Astrocyte (in vitro differentiated cells and primary cell): ENCODE data around the gene CBLL1. TPM values are rescaled to one million over a fixed set of nuclear protein-coding genes. Genes with fewer than 3 reads are reported as not detected.

Experiments
- DNase-seq: peaks from one replicate; pipeline ENCODE4 v3.0.0-alpha.2; 2010; ENCODE audit warnings: low read depth
- FAIRE-seq: peaks from 2 replicates; lab custom pipeline; 2011; peaks lifted over from hg19 to GRCh38; lab: Jason Lieb, UNC
- H2AFZ ChIP-seq: 2 replicates; pipeline ENCODE4 v1.6.0; 2012; ENCODE audit warnings: low read depth, low read length, inconsistent platforms
- H3K27ac ChIP-seq: 2 replicates; pipeline ENCODE4 v1.5.1; 2011; ENCODE audit warnings: low read depth, low read length, inconsistent platforms
- H3K27me3 ChIP-seq: 2 replicates; pipeline ENCODE4 v1.6.0; 2011; ENCODE audit warnings: low read length, inconsistent platforms; ENCODE audit not compliant: insufficient read depth
- H3K36me3 ChIP-seq: 2 replicates; pipeline ENCODE4 v1.5.1; 2011; ENCODE audit warnings: low read length, inconsistent platforms; ENCODE audit not compliant: insufficient read depth
- H3K4me1 ChIP-seq: 2 replicates; pipeline ENCODE4 v1.5.1; 2011; ENCODE audit warnings: low read length, inconsistent platforms; ENCODE audit not compliant: insufficient read depth
- H3K4me2 ChIP-seq: 2 replicates; pipeline ENCODE4 v1.6.0; 2012; ENCODE audit warnings: low read length, inconsistent platforms
- H3K4me3 ChIP-seq: 2 replicates; pipeline ENCODE4 v1.5.1; 2011; ENCODE audit warnings: low read depth, mild to moderate bottlenecking, low read length, inconsistent platforms; ENCODE audit not compliant: insufficient read depth
- H3K79me2 ChIP-seq: 2 replicates; pipeline ENCODE4 v1.6.0; 2012; ENCODE audit warnings: mild to moderate bottlenecking, low read length, inconsistent platforms; ENCODE audit not compliant: insufficient read depth
- H3K9ac ChIP-seq: 2 replicates; pipeline ENCODE4 v1.6.0; 2012; ENCODE audit warnings: mild to moderate bottlenecking, low read length, inconsistent platforms
- H3K9me3 ChIP-seq: 2 replicates; pipeline ENCODE4 v1.5.1; 2012; ENCODE audit warnings: low read depth, mild to moderate bottlenecking, low read length, inconsistent platforms; ENCODE audit not compliant: insufficient read depth
- H4K20me1 ChIP-seq: 2 replicates; pipeline ENCODE4 v1.6.0; 2012; ENCODE audit warnings: low read length, inconsistent platforms; ENCODE audit not compliant: insufficient read depth
- H3K27ac Mint-ChIP-seq: one replicate; pipeline ENCODE4 v1.8.0; 2021; ENCODE audit warnings: mild to moderate bottlenecking, mixed read lengths; ENCODE audit not compliant: unreplicated experiment
- H3K27me3 Mint-ChIP-seq: one replicate; pipeline ENCODE4 v1.8.0; 2021; ENCODE audit warnings: low read depth, mixed read lengths; ENCODE audit not compliant: unreplicated experiment
- H3K36me3 Mint-ChIP-seq: one replicate; pipeline ENCODE4 v1.8.0; 2021; ENCODE audit warnings: low read depth, mixed read lengths; ENCODE audit not compliant: unreplicated experiment
- H3K4me1 Mint-ChIP-seq: one replicate; pipeline ENCODE4 v1.8.0; 2021; ENCODE audit warnings: low read depth, mixed read lengths; ENCODE audit not compliant: unreplicated experiment
- H3K4me3 Mint-ChIP-seq: one replicate; pipeline ENCODE4 v1.8.0; 2021; ENCODE audit warnings: mild to moderate bottlenecking, moderate library complexity, mixed read lengths; ENCODE audit not compliant: unreplicated experiment
- H3K9me3 Mint-ChIP-seq: one replicate; pipeline ENCODE4 v1.8.0; 2021; ENCODE audit warnings: mild to moderate bottlenecking, mixed read lengths; ENCODE audit not compliant: unreplicated experiment
- EZH2 ChIP-seq: IDR thresholded peaks from 2 replicates; pipeline ENCODE4 v1.6.1; 2012; ENCODE audit warnings: mild to moderate bottlenecking, low read length, inconsistent platforms; ENCODE audit not compliant: insufficient read depth
- total RNA-seq: library from RNA; stranded (reverse); gene quantifications from 2 replicates; pipeline ENCODE4 v1.2.1, GENCODE V29; 2021
- TF ChIP-seq, protein P1 (sequence below): IDR thresholded peaks from 2 replicates; pipeline ENCODE4 v1.5.1; 2011; ENCODE audit warnings: low read depth, mild to moderate bottlenecking, inconsistent platforms, low read length, moderate library complexity; ENCODE audit not compliant: insufficient read depth

The CBLL1 gene
- total RNA-seq, 1 donor from 2014 or later: 27.3 TPM

DNA sequence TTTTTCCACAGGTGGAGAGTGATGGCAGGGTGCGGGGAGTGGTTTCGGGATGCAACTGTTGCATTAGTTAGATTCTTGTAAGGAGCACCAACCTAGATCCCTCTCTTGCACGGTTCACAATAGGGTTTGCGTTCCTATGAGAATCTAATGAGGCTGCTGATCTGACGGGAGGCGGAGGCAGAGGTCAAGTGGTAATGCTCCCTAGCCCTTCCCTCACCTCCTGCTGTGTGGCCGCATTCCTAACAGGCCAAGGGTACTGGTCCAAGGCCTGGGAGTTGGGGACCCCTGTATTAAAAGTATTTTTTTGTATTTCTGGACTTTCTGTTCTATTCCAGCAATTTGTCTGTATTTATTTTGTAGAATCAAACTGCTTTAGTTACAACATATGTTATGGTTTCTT, 7.2 kb downstream of the CBLL1 start:
- H3K36me3 ChIP-seq: peaks cover 42% of the 10 kb centered on the region
- H3K27me3 ChIP-seq: no peaks in the 10 kb centered on the region
- peaks cover 11% of the 10 kb centered on the region for H3K4me1 Mint-ChIP-seq
- TF ChIP-seq EZH2: no peak
- TF ChIP-seq, protein P1, sequence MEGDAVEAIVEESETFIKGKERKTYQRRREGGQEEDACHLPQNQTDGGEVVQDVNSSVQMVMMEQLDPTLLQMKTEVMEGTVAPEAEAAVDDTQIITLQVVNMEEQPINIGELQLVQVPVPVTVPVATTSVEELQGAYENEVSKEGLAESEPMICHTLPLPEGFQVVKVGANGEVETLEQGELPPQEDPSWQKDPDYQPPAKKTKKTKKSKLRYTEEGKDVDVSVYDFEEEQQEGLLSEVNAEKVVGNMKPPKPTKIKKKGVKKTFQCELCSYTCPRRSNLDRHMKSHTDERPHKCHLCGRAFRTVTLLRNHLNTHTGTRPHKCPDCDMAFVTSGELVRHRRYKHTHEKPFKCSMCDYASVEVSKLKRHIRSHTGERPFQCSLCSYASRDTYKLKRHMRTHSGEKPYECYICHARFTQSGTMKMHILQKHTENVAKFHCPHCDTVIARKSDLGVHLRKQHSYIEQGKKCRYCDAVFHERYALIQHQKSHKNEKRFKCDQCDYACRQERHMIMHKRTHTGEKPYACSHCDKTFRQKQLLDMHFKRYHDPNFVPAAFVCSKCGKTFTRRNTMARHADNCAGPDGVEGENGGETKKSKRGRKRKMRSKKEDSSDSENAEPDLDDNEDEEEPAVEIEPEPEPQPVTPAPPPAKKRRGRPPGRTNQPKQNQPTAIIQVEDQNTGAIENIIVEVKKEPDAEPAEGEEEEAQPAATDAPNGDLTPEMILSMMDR: no peak
- no peak overlapping the region for H3K27ac Mint-ChIP-seq
- no peaks in the 10 kb centered on the region for H3K9me3 Mint-ChIP-seq
- peaks cover under 1% of the 10 kb centered on the region for H3K4me1 ChIP-seq
- H3K36me3 Mint-ChIP-seq: peaks cover 2% of the 10 kb centered on the region
- no peaks in the 10 kb centered on the region for H3K27me3 Mint-ChIP-seq
- no peak for DNase-seq
- H3K9me3 ChIP-seq: no peaks in the 10 kb centered on the region
- H3K4me3 ChIP-seq: no peak overlapping the region
- no peak overlapping the region for H3K4me2 ChIP-seq
- no peak for FAIRE-seq
- no peak overlapping the region for H3K9ac ChIP-seq
- peaks cover 54% of the 10 kb centered on the region for H3K79me2 ChIP-seq
- H2AFZ ChIP-seq: no peak overlapping the region
- no peak overlapping the region for H3K4me3 Mint-ChIP-seq
- no peak overlapping the region for H3K27ac ChIP-seq
- peaks cover 40% of the 10 kb centered on the region for H4K20me1 ChIP-seq

DNA sequence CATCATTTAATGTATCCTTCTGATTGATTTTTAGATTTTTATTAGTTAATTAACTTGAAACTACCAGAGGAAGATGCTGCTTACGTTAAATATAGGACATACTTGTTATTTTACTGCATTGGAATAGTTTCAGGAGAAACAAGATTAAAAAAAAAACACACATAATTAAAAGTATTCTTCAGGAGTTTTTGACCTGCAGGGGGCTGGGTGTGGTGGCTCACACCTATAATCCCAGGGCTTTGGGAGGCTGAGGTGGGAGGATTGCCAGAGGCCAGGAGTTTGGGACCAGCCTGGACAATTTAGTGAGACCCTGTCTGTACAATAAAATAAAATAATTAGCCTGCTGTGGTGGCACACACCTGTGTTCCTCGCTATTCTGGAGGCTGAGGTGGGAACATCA, 10.7 kb downstream of the CBLL1 start:
- no peaks in the 10 kb centered on the region for H3K27me3 ChIP-seq
- Mint-ChIP-seq H3K4me1 (no peaks in the 10 kb centered on the region), H3K27ac (no peak overlapping the region), H3K4me3 (no peak overlapping the region), H3K9me3 (no peaks in the 10 kb centered on the region), H3K36me3 (peaks cover 5% of the 10 kb centered on the region), H3K27me3 (no peaks in the 10 kb centered on the region)
- no peaks in the 10 kb centered on the region for H3K4me1 ChIP-seq
- peaks cover 61% of the 10 kb centered on the region for H3K36me3 ChIP-seq
- DNase-seq (no peak), FAIRE-seq (no peak)
- H3K4me2 ChIP-seq: no peak overlapping the region
- no peak overlapping the region for H3K27ac ChIP-seq
- H4K20me1 ChIP-seq: peaks cover 28% of the 10 kb centered on the region
- H2AFZ ChIP-seq: no peak overlapping the region
- no peaks in the 10 kb centered on the region for H3K9me3 ChIP-seq
- no peak overlapping the region for H3K9ac ChIP-seq
- H3K79me2 ChIP-seq: peaks cover 19% of the 10 kb centered on the region
- H3K4me3 ChIP-seq: no peak overlapping the region
- TF ChIP-seq, protein P1: no peak
- TF ChIP-seq EZH2: no peak

DNA sequence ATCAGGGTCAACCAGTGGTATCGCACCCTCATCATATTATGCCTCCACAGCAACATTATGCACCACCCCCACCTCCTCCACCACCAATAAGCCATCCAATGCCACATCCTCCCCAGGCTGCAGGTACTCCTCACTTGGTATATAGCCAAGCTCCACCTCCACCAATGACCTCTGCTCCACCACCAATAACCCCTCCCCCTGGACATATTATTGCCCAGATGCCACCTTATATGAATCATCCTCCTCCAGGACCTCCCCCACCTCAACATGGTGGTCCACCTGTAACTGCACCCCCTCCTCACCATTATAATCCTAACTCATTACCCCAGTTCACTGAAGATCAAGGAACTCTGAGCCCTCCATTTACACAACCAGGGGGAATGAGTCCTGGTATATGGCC, 14.7 kb downstream of the CBLL1 start:
- no peak overlapping the region for H2AFZ ChIP-seq
- no peak for FAIRE-seq
- no peaks in the 10 kb centered on the region for H3K79me2 ChIP-seq
- no peaks in the 10 kb centered on the region for H3K27me3 ChIP-seq
- no peak overlapping the region for H3K4me2 ChIP-seq
- no peak overlapping the region for H3K27ac ChIP-seq
- TF ChIP-seq, protein P1: no peak
- no peak for TF ChIP-seq EZH2
- peaks cover 10% of the 10 kb centered on the region for H4K20me1 ChIP-seq
- H3K9me3 ChIP-seq: no peaks in the 10 kb centered on the region
- H3K27me3 Mint-ChIP-seq: no peaks in the 10 kb centered on the region
- H3K4me1 ChIP-seq: no peaks in the 10 kb centered on the region
- no peaks in the 10 kb centered on the region for H3K9me3 Mint-ChIP-seq
- DNase-seq: no peak
- peaks cover 50% of the 10 kb centered on the region for H3K36me3 ChIP-seq
- H3K36me3 Mint-ChIP-seq: peaks cover 3% of the 10 kb centered on the region
- H3K4me1 Mint-ChIP-seq: no peaks in the 10 kb centered on the region
- no peak overlapping the region for H3K4me3 ChIP-seq
- H3K4me3 Mint-ChIP-seq: no peak overlapping the region
- no peak overlapping the region for H3K9ac ChIP-seq
- H3K27ac Mint-ChIP-seq: no peak overlapping the region
